HepG2 (cell line): ENCODE measurements around the gene CAMTA1. TPM values are rescaled to one million over a fixed set of nuclear protein-coding genes. Genes with fewer than 3 reads are reported as not detected.

Experiments
- ATAC-seq: fragments of 200-7000 bp; cut with Tn5 transposase; 3 replicates; pipeline ENCODE4 v1.9.1; 2020; ENCODE audit warnings: mild to moderate bottlenecking, moderate library complexity
- BruUV-seq: library from RNA; stranded (reverse); fragments of 400-500 nt; replicated peaks from 2 replicates; lab custom pipeline; 2021; lab: Mats Ljungman, UMichigan
- CTCF ChIA-PET: fragments of 300-600 bp; formaldehyde crosslinking; extraction: SDS; loops from one replicate; lab custom pipeline; 2021; ENCODE audit warnings: low total read pairs, inconsistent platforms, low intra/inter-chr PET ratio; lab: Yijun Ruan, JAX
- POLR2A ChIA-PET: fragments of 350-600 bp; sonication (Branson Sonifier 250); formaldehyde crosslinking; loops from one replicate; lab custom pipeline; 2020; ENCODE audit warnings: antibody characterized with exemption, inconsistent platforms; lab: Yijun Ruan, JAX
- DNase-seq: peaks from one replicate; pipeline ENCODE4 v3.0.0-alpha.2; 2015; ENCODE audit warnings: low spot score
- FAIRE-seq: peaks from 3 replicates; lab custom pipeline; 2011; peaks lifted over from hg19 to GRCh38; lab: Jason Lieb, UNC
- H2AFZ ChIP-seq: one replicate; pipeline ENCODE4 v1.6.1; 2011; ENCODE audit warnings: low read length, inconsistent platforms
- H3K27ac ChIP-seq: fragments of 300-600 bp; 3 replicates; pipeline ENCODE4 v1.8.0; 2011; ENCODE audit warnings: mixed run types, mild to moderate bottlenecking, mixed read lengths, low read length, inconsistent platforms; ENCODE audit not compliant: insufficient read depth; ENCODE audit errors: extremely low read length
- H3K27me3 ChIP-seq, 2 experiments: fragments of 200-600 bp in 1 of 2; 2 replicates in 1 of 2; 3 replicates in 1 of 2; pipeline versions ENCODE4 v1.6.0 to v1.8.0; 2011; ENCODE audit warnings: low read length in 2 of 2, mild to moderate bottlenecking in 2 of 2, moderate library complexity in 2 of 2, inconsistent platforms in 1 of 2; ENCODE audit not compliant: insufficient read depth in 2 of 2, control insufficient read depth in 1 of 2
- H3K36me3 ChIP-seq, 2 experiments: fragments of 200-600 bp in 1 of 2; replicated peaks in 1 of 2; 2 replicates in 1 of 2; 3 replicates in 1 of 2; pipeline versions ENCODE4 v1.5.1 to v1.8.0; 2011; ENCODE audit warnings: low read length in 2 of 2, inconsistent platforms in 1 of 2; ENCODE audit not compliant: insufficient read depth in 2 of 2, control insufficient read depth in 1 of 2
- H3K4me1 ChIP-seq: 2 replicates; pipeline ENCODE4 v1.5.1; 2012; ENCODE audit warnings: low read length, inconsistent platforms; ENCODE audit not compliant: insufficient read depth
- H3K4me2 ChIP-seq: 2 replicates; pipeline ENCODE4 v1.6.0; 2011; ENCODE audit warnings: low read depth, low read length, inconsistent platforms
- H3K4me3 ChIP-seq, 3 experiments: fragments of 200-600 bp in 1 of 3; sonication (generic), shearing (Covaris generic) in 1 of 3; replicated peaks in 1 of 3; 2 replicates each; pipeline ENCODE4 v1.5.1; 2011 to 2016; ENCODE audit warnings: low read length in 3 of 3, inconsistent platforms in 2 of 3, low read depth in 2 of 3, mild to moderate bottlenecking in 2 of 3, control low read depth in 1 of 3, mixed read lengths in 1 of 3; ENCODE audit not compliant: insufficient read depth in 1 of 3
- H3K79me2 ChIP-seq: one replicate; pipeline ENCODE4 v1.6.1; 2011; ENCODE audit warnings: low read length, inconsistent platforms; ENCODE audit not compliant: insufficient read depth
- H3K9ac ChIP-seq: 2 replicates; pipeline ENCODE4 v1.6.0; 2011; ENCODE audit warnings: mild to moderate bottlenecking, low read depth, low read length, inconsistent platforms; ENCODE audit not compliant: insufficient read depth
- H3K9me3 ChIP-seq: 2 replicates; pipeline ENCODE4 v1.5.1; 2012; ENCODE audit warnings: mild to moderate bottlenecking, low read length
- H4K20me1 ChIP-seq: 2 replicates; pipeline ENCODE4 v1.6.0; 2011; ENCODE audit warnings: inconsistent platforms, mild to moderate bottlenecking, low read length, moderate library complexity; ENCODE audit not compliant: insufficient read depth
- CEBPB ChIP-seq: IDR thresholded peaks from 2 replicates; pipeline ENCODE4 v1.6.1; 2011; ENCODE audit warnings: low read depth, low read length, improper control_type of control experiment, borderline replicate concordance
- KLF16 ChIP-seq, 2 experiments: sonication (generic) in 1 of 2; formaldehyde crosslinking in 1 of 2; IDR thresholded peaks; 2 replicates each; pipeline versions ENCODE4 v1.6.1 to v1.8.0; 2016 to 2023; ENCODE audit warnings: missing genetic modification reagents in 2 of 2, missing compliant biosample characterization in 1 of 2
- THAP11 ChIP-seq: IDR thresholded peaks from 2 replicates; pipeline ENCODE4 v1.6.1; 2016; ENCODE audit warnings: missing biosample characterization, missing genetic modification reagents
- ZBTB1 ChIP-seq: sonication (generic); formaldehyde crosslinking; IDR thresholded peaks from 2 replicates; pipeline ENCODE4 v1.4.0; 2020; ENCODE audit warnings: missing genetic modification reagents, borderline replicate concordance
- WGBS: methylation state at CpG from one replicate; pipeline ENCODE4 v1.1.6; 2017; ENCODE audit warnings: low lambda C conversion rate; 5-methylcytosine and 5-hydroxymethylcytosine counted together
- in situ Hi-C: cut with HindIII; loops from 2 replicates; pipeline ENCODE4 v1.10.0; 2017; ENCODE audit warnings: low pct_unique_long_range_greater_than_20kb; ENCODE audit not compliant: extremely low pct_ligation_motif_present
- intact Hi-C: fragments of 100-400 bp; cut with micrococcal nuclease; formaldehyde crosslinking; loops from one replicate; pipeline ENCODE4 v1.10.0; 2022; ENCODE audit not compliant: unreplicated experiment
- polyA plus RNA-seq, 8 experiments: library from polyadenylated mRNA; depleted of rRNA in 3 of 8; stranded (reverse) in 7 of 8; unstranded in 1 of 8; fragments of >200 nt; fragmentation: Illumina TruSeq in 4 of 8; extraction: Trizol in 4 of 8; gene quantifications; 2 replicates each; pipeline versions ENCODE4 v1.2.1 to v1.2.3, GENCODE V29; 2011 to 2016; ENCODE audit warnings: low read depth in 4 of 8, missing spikeins in 1 of 8, mixed read lengths in 1 of 8; ENCODE audit not compliant: insufficient read depth in 1 of 8
- total RNA-seq, 5 experiments: library from RNA; depleted of rRNA; stranded (reverse); fragments of >200 nt; fragmentation: Illumina TruSeq; extraction: Trizol; gene quantifications; 2 replicates each; pipeline ENCODE4 v1.2.3, GENCODE V29; 2016; ENCODE audit warnings: low read depth in 1 of 5
- TF ChIP-seq, protein P1 (sequence below): sonication (generic); formaldehyde crosslinking; IDR thresholded peaks from 2 replicates; pipeline ENCODE4 v1.4.0; 2020; ENCODE audit warnings: missing genetic modification reagents

Gene CAMTA1
- total and polyA plus RNA-seq, 2 of the 13 experiments (the other 11 are each of a cell fraction or from before 2014, with no cell fraction given), result 25.0 to 36.4 TPM

GRCh38 chr1:6743189-6744101 is 41.8 kb upstream of the CAMTA1 start:
- Histone ChIP-seq H3K4me2 (no peak overlapping the region), H3K36me3 (no peaks in the 10 kb centered on the region), H2AFZ (no peak overlapping the region), H3K9ac (no peak overlapping the region), H3K79me2 (no peaks in the 10 kb centered on the region), H3K4me1 (no peaks in the 10 kb centered on the region), H3K4me3 (no peak overlapping the region), H3K9me3 (no peaks in the 10 kb centered on the region), H3K27me3 (peaks cover 0 to 4% of the 10 kb centered on the region in 2 experiments; a peak in 1 of 5 replicates), H3K27ac (no peak overlapping the region), H4K20me1 (no peaks in the 10 kb centered on the region)
- no TSS peak for BruUV-seq
- in situ Hi-C loops, result loop anchor here (10.0 kb wide), 1 partner anchor 61 kb away; no protein-coding TSS in a partner anchor
- ATAC-seq (peak; percentile 69), FAIRE-seq (no peak), DNase-seq (no peak)
- ChIA-PET CTCF (no interaction called here), POLR2A (interaction anchor here (1.6 kb wide), 1 partner anchor 42 kb away, joined by 6 read pairs; the partner anchor contains the start of gene CAMTA1)
- TF ChIP-seq THAP11 (no peak), KLF16 (CRISPR knock-in tag; IDR thresholded peaks at IDR 0.05) (no peak)
- TF ChIP-seq, protein P1, sequence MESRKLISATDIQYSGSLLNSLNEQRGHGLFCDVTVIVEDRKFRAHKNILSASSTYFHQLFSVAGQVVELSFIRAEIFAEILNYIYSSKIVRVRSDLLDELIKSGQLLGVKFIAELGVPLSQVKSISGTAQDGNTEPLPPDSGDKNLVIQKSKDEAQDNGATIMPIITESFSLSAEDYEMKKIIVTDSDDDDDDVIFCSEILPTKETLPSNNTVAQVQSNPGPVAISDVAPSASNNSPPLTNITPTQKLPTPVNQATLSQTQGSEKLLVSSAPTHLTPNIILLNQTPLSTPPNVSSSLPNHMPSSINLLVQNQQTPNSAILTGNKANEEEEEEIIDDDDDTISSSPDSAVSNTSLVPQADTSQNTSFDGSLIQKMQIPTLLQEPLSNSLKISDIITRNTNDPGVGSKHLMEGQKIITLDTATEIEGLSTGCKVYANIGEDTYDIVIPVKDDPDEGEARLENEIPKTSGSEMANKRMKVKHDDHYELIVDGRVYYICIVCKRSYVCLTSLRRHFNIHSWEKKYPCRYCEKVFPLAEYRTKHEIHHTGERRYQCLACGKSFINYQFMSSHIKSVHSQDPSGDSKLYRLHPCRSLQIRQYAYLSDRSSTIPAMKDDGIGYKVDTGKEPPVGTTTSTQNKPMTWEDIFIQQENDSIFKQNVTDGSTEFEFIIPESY (CRISPR knock-in tag), result peak; percentile 85
- 47% methylated on average over 12 of the region's 20 CpGs for WGBS
- intact Hi-C loops, result no loop called here

- ATAC-seq (no peak), FAIRE-seq (no peak), DNase-seq (no peak)
- CTCF ChIA-PET, result no interaction called here
- no peak overlapping the region for H3K9ac ChIP-seq
- no peak overlapping the region for H2AFZ ChIP-seq
- H3K27me3 ChIP-seq, result peaks cover 0 to 4% of the 10 kb centered on the region in 2 experiments; a peak in 1 of 5 replicates
- WGBS, result 64% methylated on average over 5 of the region's 5 CpGs
- no TSS peak for BruUV-seq
- no peak overlapping the region for H3K4me2 ChIP-seq
- no peaks in the 10 kb centered on the region for H4K20me1 ChIP-seq
- in situ Hi-C loops, result loop anchor here (10.0 kb wide), 1 partner anchor 60 kb away; no protein-coding TSS in a partner anchor
- intact Hi-C loops, result no loop called here
- no peaks in the 10 kb centered on the region for H3K36me3 ChIP-seq
- H3K4me1 ChIP-seq, result no peaks in the 10 kb centered on the region
- no peaks in the 10 kb centered on the region for H3K9me3 ChIP-seq
- POLR2A ChIA-PET, result no interaction called here
- no peak overlapping the region for H3K27ac ChIP-seq
- no peak overlapping the region for H3K4me3 ChIP-seq
- no peaks in the 10 kb centered on the region for H3K79me2 ChIP-seq
- TF ChIP-seq CEBPB (peak; percentile 27; the same call in 1 of the 2 replicates), ZBTB1 (CRISPR knock-in tag) (no peak)
Measured at GRCh38 chr1:6745073-6745472, 40.2 kb upstream of the CAMTA1 start.
